ENCODE measurements around the gene DBT. TPM values are rescaled to one million over a fixed set of nuclear protein-coding genes. Genes with fewer than 3 reads are reported as not detected.
"Not testable (repeated sequence)": the region's sequence is repeated elsewhere in the genome, so short reads cannot be mapped to it uniquely, and the experiment has no call there.

Gene DBT
- total RNA-seq, 1 donor: 2.2 TPM

- DNase-seq (ENCODE audit: low read depth in 2 of 3, low spot score in 2 of 3): not testable (repeated sequence)
These were observed 46.9 kb downstream of the DBT start for GRCh38 chr1:100202703-100203102.

- DNase-seq (ENCODE audit: low read depth in 2 of 3, low spot score in 2 of 3): not testable (repeated sequence)
These were observed 49.6 kb downstream of the DBT start for GRCh38 chr1:100200060-100200459.

GRCh38 chr1:100198596-100198995 lies 51.0 kb downstream of the DBT start:
- DNase-seq (ENCODE audit: low read depth in 2 of 3, low spot score in 2 of 3): no peak

GRCh38 chr1:100188617-100189016 lies 61.0 kb downstream of the DBT start:
- no peak for DNase-seq (ENCODE audit: low read depth in 2 of 3, low spot score in 2 of 3)

- DNase-seq (ENCODE audit: low read depth in 2 of 3, low spot score in 2 of 3): no peak
These were observed 61.7 kb downstream of the DBT start for GRCh38 chr1:100187912-100188311.

GRCh38 chr1:100184536-100184935 lies 65.1 kb downstream of the DBT start:
- DNase-seq (ENCODE audit: low read depth in 2 of 3, low spot score in 2 of 3): peak in 2 of 3 donors; percentile 1 to 29

GRCh38 chr1:100183370-100183769 lies 66.3 kb downstream of the DBT start:
- no peak for DNase-seq (ENCODE audit: low read depth in 2 of 3, low spot score in 2 of 3)

- DNase-seq (ENCODE audit: low read depth in 2 of 3, low spot score in 2 of 3): no peak
These were observed 71.5 kb downstream of the DBT start, which contains the start of gene LRRC39 for GRCh38 chr1:100178091-100178490. LRRC39 (minus strand) TSS chr1:100178256; CDS start chr1:100168516, 9,740 bp downstream.

GRCh38 chr1:100177295-100178041 lies 72.2 kb downstream of the DBT start:
- DNase-seq (ENCODE audit: low read depth in 2 of 3, low spot score in 2 of 3): no peak

- no peak for DNase-seq (ENCODE audit: low read depth in 2 of 3, low spot score in 2 of 3)
These were observed 81.6 kb downstream of the DBT start for GRCh38 chr1:100168051-100168450.

GRCh38 chr1:100164702-100165101 lies 84.9 kb downstream of the DBT start:
- DNase-seq (ENCODE audit: low read depth in 2 of 3, low spot score in 2 of 3): no peak

- DNase-seq (ENCODE audit: low read depth in 2 of 3, low spot score in 2 of 3): no peak
These were observed 85.4 kb downstream of the DBT start for GRCh38 chr1:100164216-100164615.

GRCh38 chr1:100162881-100163280 lies 86.8 kb downstream of the DBT start:
- no peak for DNase-seq (ENCODE audit: low read depth in 2 of 3, low spot score in 2 of 3)

GRCh38 chr1:100152271-100152670 lies 97.4 kb downstream of the DBT start:
- DNase-seq (ENCODE audit: low read depth in 2 of 3, low spot score in 2 of 3): no peak

GRCh38 chr1:100151679-100152078 lies 98.0 kb downstream of the DBT start:
- no peak for DNase-seq (ENCODE audit: low read depth in 2 of 3, low spot score in 2 of 3)

GRCh38 chr1:100147875-100148274 lies 101.8 kb downstream of the DBT start:
- no peak for DNase-seq (ENCODE audit: low read depth in 2 of 3, low spot score in 2 of 3)

- no peak for DNase-seq (ENCODE audit: low read depth in 2 of 3, low spot score in 2 of 3)
These were observed 102.7 kb downstream of the DBT start for GRCh38 chr1:100146958-100147357.

- no peak for DNase-seq (ENCODE audit: low read depth in 2 of 3, low spot score in 2 of 3)
These were observed 104.5 kb downstream of the DBT start for GRCh38 chr1:100145116-100145515.

GRCh38 chr1:100142343-100142742 lies 107.3 kb downstream of the DBT start:
- no peak for DNase-seq (ENCODE audit: low read depth in 2 of 3, low spot score in 2 of 3)

GRCh38 chr1:100141192-100141591 lies 108.4 kb downstream of the DBT start:
- DNase-seq (ENCODE audit: low read depth in 2 of 3, low spot score in 2 of 3): no peak

GRCh38 chr1:100137602-100138001 lies 112.0 kb downstream of the DBT start:
- DNase-seq (ENCODE audit: low read depth in 2 of 3, low spot score in 2 of 3): no peak

All from hematopoietic multipotent progenitor cell (in vitro differentiated cells).